HUES6 (cell line): Measurements from ENCODE around the gene ARFGEF3.
A peak's percentile ranks its signal among the peaks of the same experiment; 100 is the strongest.

Experiments
- H3K27ac ChIP-seq: 2 replicates; pipeline ENCODE4 v1.7.0; 2013; ENCODE audit warnings: low read depth, mild to moderate bottlenecking, low read length, inconsistent platforms
- H3K27me3 ChIP-seq: 2 replicates; pipeline ENCODE4 v1.6.1; 2013; ENCODE audit warnings: low read length; ENCODE audit not compliant: control insufficient read depth, insufficient read depth
- H3K36me3 ChIP-seq: 2 replicates; pipeline ENCODE4 v1.6.1; 2013; ENCODE audit warnings: low read length; ENCODE audit not compliant: control insufficient read depth, insufficient read depth
- H3K4me1 ChIP-seq: 2 replicates; pipeline ENCODE4 v1.6.1; 2013; ENCODE audit warnings: low read length; ENCODE audit not compliant: control insufficient read depth, insufficient read depth
- H3K4me3 ChIP-seq: 2 replicates; pipeline ENCODE4 v1.5.1; 2013; ENCODE audit warnings: low read depth, low read length
- H3K9ac ChIP-seq: one replicate; pipeline ENCODE4 v1.6.1; 2013; ENCODE audit warnings: mild to moderate bottlenecking, low read length
- H3K9me3 ChIP-seq: 2 replicates; pipeline ENCODE4 v1.6.1; 2013; ENCODE audit warnings: low read depth, low read length; ENCODE audit not compliant: control insufficient read depth, insufficient read depth

Gene ARFGEF3

GRCh38 chr6:138162955-138163575 lies 1.3 kb downstream of the ARFGEF3 start:
- no peaks in the 10 kb centered on the region for H3K9me3 ChIP-seq
- H3K27me3 ChIP-seq: peaks cover 52% of the 10 kb centered on the region
- H3K36me3 ChIP-seq: no peaks in the 10 kb centered on the region
- peak overlapping the region; percentile 72 for H3K4me3 ChIP-seq
- H3K4me1 ChIP-seq: peaks cover 13% of the 10 kb centered on the region; the same call in 1 of the 2 replicates
- no peak overlapping the region for H3K9ac ChIP-seq
- no peak overlapping the region for H3K27ac ChIP-seq

GRCh38 chr6:138175596-138175995 lies 13.9 kb downstream of the ARFGEF3 start:
- H3K27ac ChIP-seq: no peak overlapping the region
- no peak overlapping the region for H3K9ac ChIP-seq
- no peaks in the 10 kb centered on the region for H3K4me1 ChIP-seq
- H3K4me3 ChIP-seq: no peak overlapping the region
- H3K36me3 ChIP-seq: no peaks in the 10 kb centered on the region
- peaks cover 7% of the 10 kb centered on the region; the same call in 1 of the 2 replicates for H3K9me3 ChIP-seq
- H3K27me3 ChIP-seq: no peaks in the 10 kb centered on the region

- Histone ChIP-seq H3K4me1 (no peaks in the 10 kb centered on the region), H3K36me3 (no peaks in the 10 kb centered on the region), H3K9me3 (peaks cover 7% of the 10 kb centered on the region; the same call in 1 of the 2 replicates), H3K27ac (no peak overlapping the region), H3K9ac (no peak overlapping the region), H3K4me3 (no peak overlapping the region), H3K27me3 (no peaks in the 10 kb centered on the region)
These were observed 15.0 kb downstream of the ARFGEF3 start for GRCh38 chr6:138176652-138177232.

- H3K4me1 ChIP-seq: peaks cover 22% of the 10 kb centered on the region
- no peak overlapping the region for H3K9ac ChIP-seq
- H3K4me3 ChIP-seq: no peak overlapping the region
- H3K27ac ChIP-seq: peak overlapping the region; percentile 51; the same call in 1 of the 2 replicates
- H3K9me3 ChIP-seq: no peaks in the 10 kb centered on the region
- H3K36me3 ChIP-seq: no peaks in the 10 kb centered on the region
- H3K27me3 ChIP-seq: no peaks in the 10 kb centered on the region
These were observed 21.4 kb downstream of the ARFGEF3 start for GRCh38 chr6:138182939-138183789.

- Histone ChIP-seq H3K9ac (no peak overlapping the region), H3K36me3 (no peaks in the 10 kb centered on the region), H3K27ac (no peak overlapping the region), H3K27me3 (no peaks in the 10 kb centered on the region), H3K4me1 (peaks cover 27% of the 10 kb centered on the region), H3K9me3 (no peaks in the 10 kb centered on the region), H3K4me3 (no peak overlapping the region)
These were observed 22.0 kb downstream of the ARFGEF3 start for GRCh38 chr6:138183790-138184134.

GRCh38 chr6:138184230-138184629 lies 22.5 kb downstream of the ARFGEF3 start:
- H3K27me3 ChIP-seq: no peaks in the 10 kb centered on the region
- no peak overlapping the region for H3K4me3 ChIP-seq
- no peaks in the 10 kb centered on the region for H3K36me3 ChIP-seq
- H3K4me1 ChIP-seq: peaks cover 31% of the 10 kb centered on the region
- no peaks in the 10 kb centered on the region for H3K9me3 ChIP-seq
- H3K9ac ChIP-seq: no peak overlapping the region
- H3K27ac ChIP-seq: no peak overlapping the region

GRCh38 chr6:138187156-138187555 lies 25.4 kb downstream of the ARFGEF3 start:
- Histone ChIP-seq H3K4me3 (no peak overlapping the region), H3K9ac (no peak overlapping the region), H3K9me3 (no peaks in the 10 kb centered on the region), H3K27me3 (no peaks in the 10 kb centered on the region), H3K4me1 (peaks cover 27% of the 10 kb centered on the region), H3K27ac (no peak overlapping the region), H3K36me3 (no peaks in the 10 kb centered on the region)

- no peak overlapping the region for H3K4me3 ChIP-seq
- H3K36me3 ChIP-seq: no peaks in the 10 kb centered on the region
- H3K9me3 ChIP-seq: no peaks in the 10 kb centered on the region
- no peaks in the 10 kb centered on the region for H3K27me3 ChIP-seq
- no peak overlapping the region for H3K27ac ChIP-seq
- H3K4me1 ChIP-seq: peaks cover 20% of the 10 kb centered on the region
- no peak overlapping the region for H3K9ac ChIP-seq
These were observed 26.7 kb downstream of the ARFGEF3 start for GRCh38 chr6:138188278-138188941.

GRCh38 chr6:138194287-138194686 lies 32.5 kb downstream of the ARFGEF3 start:
- no peaks in the 10 kb centered on the region for H3K27me3 ChIP-seq
- H3K9me3 ChIP-seq: no peaks in the 10 kb centered on the region
- H3K27ac ChIP-seq: no peak overlapping the region
- no peak overlapping the region for H3K9ac ChIP-seq
- H3K4me3 ChIP-seq: no peak overlapping the region
- no peaks in the 10 kb centered on the region for H3K36me3 ChIP-seq
- H3K4me1 ChIP-seq: peaks cover 22% of the 10 kb centered on the region

- no peak overlapping the region for H3K27ac ChIP-seq
- no peaks in the 10 kb centered on the region for H3K27me3 ChIP-seq
- H3K36me3 ChIP-seq: no peaks in the 10 kb centered on the region
- no peak overlapping the region for H3K4me3 ChIP-seq
- H3K9me3 ChIP-seq: no peaks in the 10 kb centered on the region
- peaks cover 22% of the 10 kb centered on the region for H3K4me1 ChIP-seq
- H3K9ac ChIP-seq: no peak overlapping the region
These were observed 34.5 kb downstream of the ARFGEF3 start for GRCh38 chr6:138196122-138196738.
